ENCODE results near the gene CDHR1.

The CDHR1 gene

DNA sequence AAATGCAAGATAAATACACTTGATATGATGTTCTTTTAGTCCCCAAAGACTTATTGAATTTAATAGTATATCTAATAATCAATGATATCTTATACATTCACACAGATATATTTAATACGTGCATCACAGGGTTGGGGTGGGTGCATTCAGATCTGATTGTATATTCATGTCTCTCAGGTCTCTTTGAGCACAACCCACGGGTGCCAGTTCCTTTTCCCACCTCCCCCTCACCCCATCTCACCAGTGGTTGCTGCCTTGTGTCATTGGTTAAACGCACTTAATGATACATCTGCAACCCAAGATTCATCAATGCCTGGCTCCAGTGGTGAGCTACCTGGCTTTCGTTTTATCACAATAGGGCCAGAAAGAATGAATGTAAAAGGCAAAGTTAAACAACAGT lies 40.8 kb downstream of the CDHR1 start:
- no peak for DNase-seq

DNA sequence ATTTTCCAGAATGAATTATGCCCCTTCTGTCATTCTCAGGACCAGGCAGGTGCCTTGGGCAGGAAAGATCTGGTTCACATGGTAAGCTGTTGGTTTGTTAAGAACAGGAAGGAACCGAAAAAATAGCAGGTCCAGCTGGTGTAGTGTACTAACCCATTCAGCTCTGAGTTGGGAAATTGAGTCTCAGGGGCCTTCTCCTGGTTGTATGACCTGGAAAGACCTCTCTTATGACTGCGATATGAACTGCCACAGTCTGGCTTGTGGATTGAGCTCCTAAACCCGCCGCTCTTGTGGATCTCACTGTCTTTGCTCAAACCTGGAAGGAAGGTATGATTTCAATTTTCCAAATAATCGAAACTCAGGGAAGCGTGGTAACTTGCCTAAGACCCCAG lies 42.5 kb downstream of the CDHR1 start:
- no peak for DNase-seq

DNA sequence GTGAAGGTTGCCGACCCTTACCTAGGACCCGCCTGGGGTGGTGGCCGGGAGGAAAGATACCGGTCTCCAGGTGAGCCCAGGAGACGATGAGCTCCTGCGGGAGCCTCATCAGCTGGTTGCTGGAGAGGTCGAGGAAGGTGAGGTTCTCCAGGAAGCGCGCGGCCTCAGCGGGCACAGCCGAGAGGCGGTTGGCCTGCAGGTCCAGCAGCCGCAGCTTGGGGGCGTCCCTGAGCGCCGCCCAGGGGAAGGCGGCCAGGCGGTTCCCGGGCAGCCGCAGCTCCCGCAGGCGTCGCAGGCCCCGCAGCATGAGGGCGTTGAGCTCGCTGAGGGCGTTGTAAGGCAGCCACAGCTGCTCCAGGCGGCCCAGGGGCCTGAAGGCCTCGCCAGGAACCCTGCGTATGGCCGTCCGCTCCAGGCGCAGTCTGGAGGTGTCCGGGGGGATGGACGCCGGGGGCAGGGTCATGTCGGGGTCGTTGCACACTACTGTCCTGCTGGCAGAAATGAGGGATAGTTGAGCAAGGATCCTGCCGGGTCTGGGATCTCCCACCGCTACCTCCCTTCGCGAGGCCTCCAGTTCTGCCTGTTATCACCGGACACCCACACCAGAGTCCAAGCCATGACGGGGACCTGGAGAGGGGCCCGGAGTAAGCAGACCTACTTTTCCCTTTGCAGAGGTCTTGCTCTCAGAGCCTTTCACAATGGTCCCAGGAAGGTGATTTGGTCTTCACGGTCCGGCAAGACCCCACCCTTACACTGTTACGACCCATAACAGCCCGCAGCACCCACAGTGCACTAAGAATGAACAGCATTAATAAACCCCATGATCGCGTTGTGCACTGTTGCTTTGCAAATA lies 43.1 kb downstream of the CDHR1 start:
- no peak for DNase-seq

DNA sequence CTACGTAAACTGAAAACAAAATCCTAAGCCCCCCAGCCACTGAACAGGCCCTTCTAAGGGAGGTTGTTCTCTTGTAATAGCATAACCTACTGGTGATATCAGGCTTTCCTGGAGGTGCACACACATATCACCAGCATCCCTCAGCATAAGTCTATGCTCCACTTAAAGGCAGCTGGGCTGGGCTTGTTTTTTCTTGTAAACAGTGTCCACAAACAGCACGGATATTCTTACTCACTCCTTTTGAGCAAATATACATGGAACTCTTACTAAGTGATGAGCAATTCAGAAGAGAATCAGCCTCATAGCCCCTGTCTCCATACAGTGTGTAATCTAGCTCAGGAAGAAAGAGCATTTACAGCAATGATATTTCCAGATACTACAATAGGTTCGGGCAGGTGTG lies 44.6 kb downstream of the CDHR1 start:
- no peak for DNase-seq

DNA sequence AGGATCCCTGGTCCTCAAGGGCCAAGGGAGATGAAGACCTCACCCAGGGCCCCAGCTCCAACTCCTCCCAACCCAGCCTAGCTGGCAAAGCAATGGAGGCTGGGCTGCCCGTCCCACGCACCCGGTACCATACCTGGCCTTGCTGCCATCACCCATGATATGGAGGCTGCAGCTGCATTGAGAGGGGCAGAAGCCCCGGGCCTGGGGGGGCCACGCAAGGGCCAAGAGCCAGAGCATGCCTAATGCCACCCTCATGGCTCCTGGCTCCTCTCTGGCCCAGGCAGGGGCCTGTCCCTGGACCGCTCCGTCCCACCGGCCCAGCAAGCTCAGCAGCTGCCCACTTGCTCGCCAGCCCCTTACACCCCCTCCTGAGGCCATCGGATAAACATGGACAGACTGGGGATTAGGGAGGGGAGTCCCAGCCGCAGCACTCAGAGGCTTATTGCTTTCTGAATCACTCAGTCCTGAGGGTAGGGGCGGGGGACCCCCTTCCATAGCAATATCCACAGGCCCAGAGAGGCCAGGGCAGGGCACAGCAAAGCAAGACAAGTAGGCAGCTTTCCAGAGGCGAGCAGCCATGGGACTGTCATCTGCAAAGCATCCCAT lies 47.0 kb downstream of the CDHR1 start, which contains the start of gene LRIT1:
LRIT1 (minus strand) TSS at position 362 of the 606 bp plus-strand sequence; CDS start at position 255, 107 bp downstream.
- DNase-seq: no peak

DNA sequence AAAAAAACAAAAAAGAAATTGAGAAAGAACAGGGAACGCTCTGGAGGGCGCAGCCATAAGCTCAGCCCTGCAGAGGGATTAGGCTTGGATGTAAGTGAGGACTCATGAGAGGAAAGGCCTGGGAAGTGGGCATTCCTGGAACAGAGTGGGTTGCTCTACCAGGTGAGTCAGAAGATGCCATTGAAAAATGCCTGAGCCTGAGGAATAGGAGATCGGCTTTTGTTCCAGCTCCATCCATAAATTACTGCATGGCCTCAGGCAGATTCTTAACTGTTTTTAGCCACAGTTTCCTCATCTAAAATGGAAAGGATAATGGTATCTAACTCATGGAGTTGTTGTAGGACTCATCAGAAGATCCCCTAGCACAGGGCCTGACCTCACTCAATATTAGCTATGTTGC lies 49.4 kb downstream of the CDHR1 start:
- DNase-seq: no peak

DNA sequence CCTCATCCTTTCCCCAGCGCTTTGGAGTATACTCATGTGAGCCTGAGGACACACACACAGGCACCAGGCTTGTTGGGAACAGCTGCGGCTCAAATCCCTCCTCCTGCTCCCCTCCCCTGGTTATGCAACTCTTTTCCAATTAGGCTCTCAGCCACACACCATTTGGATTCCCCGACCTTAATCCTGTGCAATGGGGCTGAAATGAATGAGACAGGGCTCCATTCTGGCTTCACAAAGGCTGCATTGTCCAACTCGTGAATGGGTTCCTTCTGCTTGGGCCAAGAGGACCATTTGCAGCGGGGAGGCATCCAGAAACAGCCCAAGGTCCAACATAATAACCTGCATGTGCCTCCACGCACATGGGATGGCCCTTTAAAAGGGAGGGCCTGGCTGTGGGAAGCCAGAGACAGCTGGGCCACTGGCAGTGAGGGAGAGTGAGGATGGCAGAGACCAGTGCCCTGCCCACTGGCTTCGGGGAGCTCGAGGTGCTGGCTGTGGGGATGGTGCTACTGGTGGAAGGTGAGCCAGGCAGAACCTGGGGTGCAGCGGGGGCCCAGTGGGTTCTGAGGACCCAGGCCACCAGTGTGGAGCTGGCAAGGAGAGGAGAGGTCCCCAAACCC lies 50.4 kb downstream of the CDHR1 start, which contains the start of gene RGR:
RGR (plus strand) TSS at position 403 of the 620 bp plus-strand sequence; CDS start at position 441, 38 bp downstream.
- no peak for DNase-seq

DNA sequence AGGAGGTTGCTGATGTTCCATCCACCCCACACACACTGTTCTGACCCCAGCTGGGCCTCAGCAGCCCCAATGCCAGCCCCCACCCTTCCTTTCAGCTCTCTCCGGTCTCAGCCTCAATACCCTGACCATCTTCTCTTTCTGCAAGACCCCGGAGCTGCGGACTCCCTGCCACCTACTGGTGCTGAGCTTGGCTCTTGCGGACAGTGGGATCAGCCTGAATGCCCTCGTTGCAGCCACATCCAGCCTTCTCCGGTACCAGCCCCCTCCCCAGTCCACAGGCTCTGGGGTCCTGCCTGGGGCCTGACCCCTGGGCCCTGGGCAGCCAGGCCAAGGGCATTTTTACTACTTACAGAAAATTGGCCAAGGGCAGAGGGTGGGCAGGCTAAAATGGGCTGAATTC lies 53.2 kb downstream of the CDHR1 start:
- no peak for DNase-seq

DNA sequence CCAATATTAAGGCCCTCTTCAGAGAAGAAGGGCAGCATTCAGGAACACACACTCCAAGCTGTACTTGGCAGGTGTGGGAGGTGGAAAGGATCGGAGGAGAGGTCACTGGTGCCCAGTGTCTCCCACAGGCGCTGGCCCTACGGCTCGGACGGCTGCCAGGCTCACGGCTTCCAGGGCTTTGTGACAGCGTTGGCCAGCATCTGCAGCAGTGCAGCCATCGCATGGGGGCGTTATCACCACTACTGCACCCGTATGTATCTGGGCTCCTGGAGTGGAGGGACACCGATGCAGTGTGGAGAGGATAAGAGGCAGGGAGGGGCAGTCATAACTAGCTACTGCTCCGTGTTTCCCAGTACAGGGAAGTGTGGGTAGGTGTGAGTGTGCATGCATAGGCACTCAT lies 54.5 kb downstream of the CDHR1 start:
- DNase-seq: no peak

DNA sequence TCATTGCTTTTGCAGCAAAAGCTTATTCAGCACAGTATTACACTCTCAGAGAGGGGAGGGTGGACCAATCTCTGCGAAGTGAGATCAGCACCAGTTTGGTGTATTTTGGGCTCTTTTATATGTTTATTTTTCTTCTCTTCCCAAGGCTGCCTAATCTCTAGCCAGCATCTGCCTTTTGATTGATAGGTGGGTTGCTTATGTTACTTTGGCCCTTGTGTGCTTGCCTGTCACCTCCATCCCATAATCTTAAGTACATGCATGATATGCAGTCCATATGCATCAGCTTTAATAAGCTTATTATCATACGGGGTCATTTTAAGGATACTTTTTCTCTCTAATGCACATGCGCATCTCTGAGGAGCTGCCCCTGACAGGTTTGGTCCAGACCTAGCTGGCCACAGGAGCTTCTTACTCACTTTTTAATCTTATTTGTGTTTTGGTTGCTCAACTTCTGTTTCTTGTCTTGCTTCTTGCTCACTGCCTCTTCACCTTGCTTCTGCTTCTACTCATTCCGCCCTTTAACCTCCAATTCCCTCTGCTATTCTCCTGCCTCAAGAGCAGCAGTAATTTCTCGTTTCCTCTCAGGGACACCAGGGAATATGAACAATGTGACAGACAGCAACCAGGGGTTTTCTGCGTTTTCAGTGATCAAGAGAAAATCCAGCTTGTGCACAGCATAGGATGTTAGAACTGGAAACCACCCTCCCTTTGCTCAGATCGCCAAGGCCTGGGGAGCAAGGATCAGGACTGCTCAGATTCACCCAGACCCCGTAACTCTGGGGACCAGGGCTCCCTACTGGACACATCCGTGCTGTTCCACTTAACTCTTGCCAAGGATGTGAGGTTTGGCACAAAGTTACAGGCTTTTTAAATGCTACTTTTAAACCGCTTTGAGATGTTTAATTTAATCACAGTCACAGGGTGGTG lies 60.5 kb downstream of the CDHR1 start:
- DNase-seq: no peak

DNA sequence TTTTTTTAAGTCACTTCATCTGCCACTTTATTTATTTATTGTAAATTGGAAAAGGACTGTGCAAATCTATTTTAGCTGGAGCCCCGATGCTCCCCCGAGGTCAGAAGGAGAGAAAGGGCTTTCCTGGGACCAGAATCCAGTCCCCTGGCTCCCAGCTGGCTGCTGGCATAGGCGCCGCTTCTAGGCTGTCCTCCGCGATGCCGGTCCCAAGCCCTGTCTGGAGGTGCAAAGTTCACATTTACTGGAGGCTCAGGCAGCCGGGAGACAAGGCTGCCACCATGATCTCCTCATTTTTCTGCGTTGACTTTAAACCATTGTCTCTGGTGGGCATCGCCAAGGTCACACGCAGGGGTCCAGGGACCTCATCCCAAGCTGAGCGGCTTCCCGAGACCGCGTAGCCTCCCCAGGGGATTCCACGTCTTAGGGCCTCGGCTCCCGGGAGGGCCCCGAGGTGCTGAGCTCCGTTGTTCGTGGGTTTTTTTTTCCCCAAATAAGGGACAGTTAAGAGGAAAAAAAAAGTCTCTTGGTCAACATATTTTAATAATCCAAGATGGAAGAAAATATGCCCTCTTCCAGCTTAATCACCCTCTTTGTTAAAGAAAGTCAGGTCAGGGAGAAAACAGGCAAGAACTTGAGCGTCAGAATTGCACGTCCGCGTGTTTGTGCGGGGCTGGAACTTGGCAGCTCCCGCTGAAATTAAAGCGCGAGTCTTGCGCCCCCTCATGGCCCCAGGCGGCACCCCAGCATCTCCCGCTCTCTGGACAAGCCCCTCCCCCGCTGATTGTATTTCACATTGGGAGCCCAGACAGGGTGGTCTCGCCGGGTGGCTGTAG lies 62.4 kb downstream of the CDHR1 start:
- peak; percentile 63 for DNase-seq

DNA sequence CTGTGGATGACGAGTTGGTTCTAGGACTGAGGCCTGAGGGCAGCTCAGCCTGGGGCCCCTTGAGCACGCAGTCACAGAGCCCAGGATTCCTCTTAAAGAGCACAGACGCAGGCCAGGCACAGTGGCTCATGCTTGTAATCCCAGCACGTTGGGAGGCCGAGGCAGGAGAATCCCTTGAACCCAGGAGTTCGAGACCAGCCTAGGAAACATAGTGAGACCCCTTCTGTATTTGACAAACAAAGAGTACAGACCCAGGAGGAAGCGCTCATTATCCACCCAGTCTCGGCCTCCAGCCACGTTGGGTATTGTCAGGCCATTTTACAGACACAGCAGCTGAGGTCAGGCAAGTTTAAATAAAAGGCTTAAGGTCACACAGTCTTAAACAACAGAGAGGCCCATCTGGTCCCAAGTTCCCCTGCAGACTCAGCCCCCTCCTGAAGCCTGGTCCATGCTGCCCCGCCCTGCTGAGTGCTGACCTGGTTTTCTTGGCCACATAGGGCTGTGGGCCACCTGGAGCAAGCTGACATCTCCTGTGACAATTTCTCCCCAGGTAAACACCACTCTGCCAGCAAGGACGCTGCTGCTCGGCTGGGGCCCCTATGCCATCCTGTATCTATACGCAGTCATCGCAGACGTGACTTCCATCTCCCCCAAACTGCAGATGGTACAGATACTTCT lies 63.1 kb downstream of the CDHR1 start:
- DNase-seq: no peak

DNA sequence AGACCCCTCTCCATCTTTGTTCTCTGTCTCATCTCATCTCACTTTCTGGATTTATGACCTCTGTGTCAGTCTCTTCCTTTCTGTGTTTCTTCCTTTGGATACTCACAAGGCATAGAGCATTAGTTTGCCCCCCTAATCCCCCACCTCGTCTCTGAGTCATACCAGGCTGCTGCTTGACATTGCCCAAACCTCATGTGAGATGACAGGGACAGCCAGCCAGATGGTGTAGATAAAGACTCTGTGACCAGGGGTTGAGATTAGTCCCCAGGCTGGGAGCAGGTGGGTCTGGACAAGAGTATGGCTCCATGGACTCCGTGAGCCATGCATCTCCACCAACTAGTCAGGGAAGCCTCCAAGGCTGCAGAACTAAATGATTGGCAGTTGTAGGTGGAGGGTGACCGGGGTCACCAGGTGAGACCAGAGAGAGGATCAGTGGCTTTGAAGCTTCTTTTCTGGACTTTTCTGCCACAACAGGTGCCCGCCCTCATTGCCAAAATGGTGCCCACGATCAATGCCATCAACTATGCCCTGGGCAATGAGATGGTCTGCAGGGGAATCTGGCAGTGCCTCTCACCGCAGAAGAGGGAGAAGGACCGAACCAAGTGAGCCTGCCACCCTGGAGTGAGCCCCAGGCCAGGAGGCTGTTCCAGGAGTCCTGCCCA lies 63.8 kb downstream of the CDHR1 start:
- DNase-seq: no peak

DNA sequence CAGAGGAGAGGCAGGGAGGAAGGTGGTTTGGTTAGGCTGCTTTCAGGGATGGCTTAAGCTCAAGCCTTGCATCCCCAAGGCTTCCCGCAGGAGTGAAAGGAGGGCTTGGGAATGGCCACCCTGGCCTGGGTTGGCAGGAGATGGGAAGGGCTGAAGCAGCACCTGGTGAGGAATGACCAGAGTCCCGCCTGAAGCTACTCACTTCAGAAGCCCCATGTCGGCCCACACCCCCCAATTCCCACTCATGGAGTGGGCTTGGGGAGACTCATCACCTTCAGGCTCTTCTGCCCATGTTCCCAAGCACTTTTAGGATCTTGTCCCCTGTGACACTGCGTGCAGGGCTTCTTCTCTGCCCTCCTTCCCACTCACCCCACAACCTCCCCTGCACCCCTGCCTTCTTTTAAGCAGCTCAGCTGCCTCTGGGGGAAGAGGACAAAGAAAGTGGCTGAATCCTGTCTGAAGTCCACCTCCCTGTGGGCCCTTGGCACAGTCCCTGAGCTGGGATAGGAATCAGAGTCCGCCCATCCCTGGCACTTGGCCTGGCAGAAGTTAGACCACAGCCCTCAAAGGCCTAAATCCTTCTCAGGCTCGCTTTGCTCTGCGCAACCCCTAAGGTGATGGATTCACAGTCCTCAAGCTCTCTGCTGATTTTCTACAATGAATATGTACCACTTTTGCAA lies 67.0 kb downstream of the CDHR1 start:
- no peak for DNase-seq

DNA sequence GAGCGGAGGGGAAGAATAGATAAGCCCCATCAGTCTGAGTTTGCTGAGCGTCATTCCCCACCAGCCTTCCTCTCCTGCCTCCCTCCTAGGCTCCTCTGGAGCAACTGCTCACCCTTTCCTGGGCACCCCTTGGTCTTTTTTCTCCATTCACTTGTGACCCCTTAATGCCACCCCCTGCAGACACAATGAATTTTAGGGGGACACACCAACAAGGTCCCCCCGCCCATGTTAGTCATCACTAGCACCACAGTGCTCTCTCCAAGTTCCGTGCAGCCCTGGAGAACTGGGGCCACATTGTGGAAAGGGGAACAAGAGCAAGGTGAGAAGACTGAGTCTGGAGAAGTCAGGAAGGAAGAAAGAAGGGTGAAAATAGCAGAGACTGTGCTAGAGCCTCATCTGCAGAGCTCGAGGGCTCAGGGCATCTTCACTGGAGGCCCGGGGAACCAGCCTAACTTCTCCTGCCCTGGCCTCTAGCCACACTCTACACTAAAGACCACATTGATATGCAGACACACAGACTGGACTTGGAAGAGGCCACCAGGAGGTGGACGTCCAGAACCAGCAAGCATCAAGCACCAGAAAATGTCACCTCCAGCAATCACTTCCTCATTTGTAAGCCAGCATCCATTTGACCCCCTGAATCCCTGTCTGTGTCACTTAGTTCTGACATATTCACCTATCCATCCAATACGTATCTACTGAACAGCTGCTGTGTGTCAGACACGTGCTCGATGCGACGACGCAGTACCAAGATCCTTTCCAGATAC lies 68.0 kb downstream of the CDHR1 start:
- no peak for DNase-seq

DNA sequence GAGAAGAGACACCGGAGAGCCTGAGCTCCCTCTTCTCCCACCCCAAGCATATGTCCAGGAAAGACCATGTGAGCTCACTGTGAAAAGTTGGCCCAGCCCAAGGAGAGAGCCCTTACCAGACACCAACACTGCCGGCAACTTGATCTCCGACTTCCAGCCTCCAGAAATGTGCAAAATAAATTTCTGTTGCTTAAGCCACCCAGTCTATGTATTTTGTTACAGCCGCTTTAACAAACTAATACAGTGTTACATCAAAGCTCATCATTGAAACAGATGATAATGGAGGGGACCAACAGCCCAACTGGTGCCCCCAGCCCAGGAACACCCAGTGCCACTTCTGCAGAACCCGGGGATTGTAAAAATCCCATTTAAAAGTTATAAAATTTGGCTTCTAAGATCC lies 69.4 kb downstream of the CDHR1 start:
- DNase-seq: no peak

DNA sequence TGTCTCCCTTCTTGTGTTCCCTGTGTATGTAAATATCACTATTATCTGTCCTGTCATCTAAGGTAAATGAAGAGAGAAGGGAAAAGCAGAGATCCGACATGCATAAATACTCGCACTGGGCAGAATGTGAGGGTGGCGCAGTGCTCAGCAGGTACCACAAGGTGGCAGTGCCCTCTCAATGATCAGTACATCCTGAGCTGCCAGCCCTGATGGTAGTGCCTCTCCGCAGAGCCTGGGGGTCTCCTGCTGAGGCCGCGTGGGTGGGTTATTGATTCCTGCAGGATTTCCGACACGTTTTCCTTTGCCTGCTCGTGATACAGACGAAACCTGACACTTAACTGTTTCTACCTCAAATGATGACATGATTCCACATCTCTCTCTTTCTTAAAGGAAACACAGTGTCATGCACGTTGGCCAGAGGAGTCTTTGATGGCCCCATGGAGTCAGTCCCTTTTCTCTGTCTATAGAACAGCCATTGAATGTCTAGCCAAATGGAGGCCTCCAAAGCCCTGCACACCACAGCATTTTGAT lies 70.3 kb downstream of the CDHR1 start:
- DNase-seq: peak; percentile 72

DNA sequence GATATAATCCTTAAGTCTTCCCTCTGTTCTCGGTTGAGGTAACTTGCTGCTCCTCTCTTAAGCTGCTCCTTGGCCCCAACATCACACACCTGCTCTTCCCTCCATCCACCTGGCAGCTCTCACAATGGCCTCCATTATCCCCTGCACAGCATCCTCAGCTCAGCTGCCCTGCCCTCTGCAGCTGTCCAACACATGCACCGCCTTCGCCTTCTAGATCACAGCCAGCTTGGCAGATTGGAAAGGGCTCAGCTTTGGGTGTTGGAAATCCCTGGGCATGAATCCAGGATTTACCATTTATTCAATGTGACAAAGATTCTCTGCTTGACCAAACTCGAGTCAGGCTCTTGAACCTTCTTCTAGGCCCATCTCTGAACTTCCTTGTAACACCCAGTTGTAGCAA lies 71.1 kb downstream of the CDHR1 start:
- DNase-seq: no peak
